Measurements from ENCODE around the gene LRRC75A. TPM values are rescaled to one million over a fixed set of nuclear protein-coding genes. Genes with fewer than 3 reads are reported as not detected.

Gene LRRC75A
- total RNA-seq, 1 experiment from 2014 or later: 1.2 TPM

DNA sequence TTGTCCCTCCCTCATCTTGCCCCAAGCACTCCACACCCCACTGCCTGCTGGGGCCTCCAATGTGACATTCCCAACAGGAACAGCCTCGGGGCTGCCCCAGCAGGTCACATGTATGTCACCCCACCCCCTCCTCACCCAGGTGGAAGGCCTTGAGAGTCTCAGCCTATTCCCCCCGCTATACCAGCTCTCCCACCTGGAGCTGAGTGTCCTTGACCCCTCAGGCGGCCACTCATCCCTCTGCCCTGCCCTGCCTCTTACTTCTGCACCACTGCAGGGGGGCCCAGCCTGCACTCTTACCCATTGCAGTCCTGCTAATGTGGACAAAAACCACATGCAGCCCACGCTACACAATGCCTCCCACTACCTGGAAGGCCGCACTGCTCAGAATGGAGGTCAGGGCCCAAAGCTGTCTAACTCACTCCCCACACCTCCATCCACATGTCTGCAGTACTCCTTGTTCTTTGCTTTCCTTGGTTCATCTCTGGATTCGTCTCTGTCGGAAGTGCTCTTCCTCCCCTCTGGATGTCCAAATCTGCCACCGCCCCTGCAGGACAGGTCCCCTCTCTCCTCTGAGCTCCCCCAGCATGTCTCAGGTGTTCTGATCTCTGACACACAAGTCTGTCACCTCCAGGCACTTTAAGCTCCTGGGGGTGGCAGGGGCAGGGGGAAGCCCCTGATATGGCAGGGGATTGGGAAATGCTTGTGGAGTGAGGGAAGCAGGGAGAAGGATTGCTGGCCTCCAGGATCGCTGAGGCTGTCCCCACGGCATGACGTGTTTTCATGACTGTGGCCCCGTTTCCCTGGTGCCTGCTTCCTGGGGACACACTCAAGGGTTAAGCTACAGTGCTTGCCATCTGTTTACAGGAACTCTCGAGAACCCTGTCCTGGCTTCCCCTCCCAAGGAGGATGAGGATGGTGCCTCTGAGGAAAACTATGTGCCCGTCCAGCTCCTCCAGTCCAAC is 55.8 kb downstream of the LRRC75A start:
- BruUV-seq (replicated peaks): no TSS peak
- in situ Hi-C loops (cut with HindIII; ENCODE audit: low pct_unique_long_range_greater_than_20kb, low sequenced_read_pairs) (no loop called here), intact Hi-C loops (cut with micrococcal nuclease; ENCODE audit: unreplicated experiment) (loop anchor here (10.0 kb wide), 1 partner anchor 51 kb away; the partner anchor contains the start of gene UBB)
- Histone ChIP-seq H3K27me3 (ENCODE audit: control insufficient read depth, insufficient read depth, low read length) (no peaks in the 10 kb centered on the region), H3K9me3 (ENCODE audit: control insufficient read depth, insufficient read depth, low read depth, low read length) (no peaks in the 10 kb centered on the region), H3K4me1 (ENCODE audit: control insufficient read depth, insufficient read depth, low read length) (peaks cover 7% of the 10 kb centered on the region), H3K27ac (ENCODE audit: low read length) (0 out of 2 replicates have a peak overlapping the region, but pooled peaks have one; percentile 34), H3K4me3 (ENCODE audit: low read depth in 2 of 2, low read length in 2 of 2) (no peak overlapping the region), H3K36me3 (ENCODE audit: control insufficient read depth, insufficient read depth, low read length) (peaks cover 17% of the 10 kb centered on the region)
- no peak for TF ChIP-seq SIN3A (IDR thresholded peaks at IDR 0.05; ENCODE audit: borderline replicate concordance, insufficient read depth, low read depth, low read length)
- TF ChIP-seq, protein P1, sequence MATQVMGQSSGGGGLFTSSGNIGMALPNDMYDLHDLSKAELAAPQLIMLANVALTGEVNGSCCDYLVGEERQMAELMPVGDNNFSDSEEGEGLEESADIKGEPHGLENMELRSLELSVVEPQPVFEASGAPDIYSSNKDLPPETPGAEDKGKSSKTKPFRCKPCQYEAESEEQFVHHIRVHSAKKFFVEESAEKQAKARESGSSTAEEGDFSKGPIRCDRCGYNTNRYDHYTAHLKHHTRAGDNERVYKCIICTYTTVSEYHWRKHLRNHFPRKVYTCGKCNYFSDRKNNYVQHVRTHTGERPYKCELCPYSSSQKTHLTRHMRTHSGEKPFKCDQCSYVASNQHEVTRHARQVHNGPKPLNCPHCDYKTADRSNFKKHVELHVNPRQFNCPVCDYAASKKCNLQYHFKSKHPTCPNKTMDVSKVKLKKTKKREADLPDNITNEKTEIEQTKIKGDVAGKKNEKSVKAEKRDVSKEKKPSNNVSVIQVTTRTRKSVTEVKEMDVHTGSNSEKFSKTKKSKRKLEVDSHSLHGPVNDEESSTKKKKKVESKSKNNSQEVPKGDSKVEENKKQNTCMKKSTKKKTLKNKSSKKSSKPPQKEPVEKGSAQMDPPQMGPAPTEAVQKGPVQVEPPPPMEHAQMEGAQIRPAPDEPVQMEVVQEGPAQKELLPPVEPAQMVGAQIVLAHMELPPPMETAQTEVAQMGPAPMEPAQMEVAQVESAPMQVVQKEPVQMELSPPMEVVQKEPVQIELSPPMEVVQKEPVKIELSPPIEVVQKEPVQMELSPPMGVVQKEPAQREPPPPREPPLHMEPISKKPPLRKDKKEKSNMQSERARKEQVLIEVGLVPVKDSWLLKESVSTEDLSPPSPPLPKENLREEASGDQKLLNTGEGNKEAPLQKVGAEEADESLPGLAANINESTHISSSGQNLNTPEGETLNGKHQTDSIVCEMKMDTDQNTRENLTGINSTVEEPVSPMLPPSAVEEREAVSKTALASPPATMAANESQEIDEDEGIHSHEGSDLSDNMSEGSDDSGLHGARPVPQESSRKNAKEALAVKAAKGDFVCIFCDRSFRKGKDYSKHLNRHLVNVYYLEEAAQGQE (IDR thresholded peaks at IDR 0.05; ENCODE audit: insufficient read depth in 1 of 2, low read depth in 2 of 2, low read length in 1 of 2): no peak
- TF ChIP-seq, protein P2, sequence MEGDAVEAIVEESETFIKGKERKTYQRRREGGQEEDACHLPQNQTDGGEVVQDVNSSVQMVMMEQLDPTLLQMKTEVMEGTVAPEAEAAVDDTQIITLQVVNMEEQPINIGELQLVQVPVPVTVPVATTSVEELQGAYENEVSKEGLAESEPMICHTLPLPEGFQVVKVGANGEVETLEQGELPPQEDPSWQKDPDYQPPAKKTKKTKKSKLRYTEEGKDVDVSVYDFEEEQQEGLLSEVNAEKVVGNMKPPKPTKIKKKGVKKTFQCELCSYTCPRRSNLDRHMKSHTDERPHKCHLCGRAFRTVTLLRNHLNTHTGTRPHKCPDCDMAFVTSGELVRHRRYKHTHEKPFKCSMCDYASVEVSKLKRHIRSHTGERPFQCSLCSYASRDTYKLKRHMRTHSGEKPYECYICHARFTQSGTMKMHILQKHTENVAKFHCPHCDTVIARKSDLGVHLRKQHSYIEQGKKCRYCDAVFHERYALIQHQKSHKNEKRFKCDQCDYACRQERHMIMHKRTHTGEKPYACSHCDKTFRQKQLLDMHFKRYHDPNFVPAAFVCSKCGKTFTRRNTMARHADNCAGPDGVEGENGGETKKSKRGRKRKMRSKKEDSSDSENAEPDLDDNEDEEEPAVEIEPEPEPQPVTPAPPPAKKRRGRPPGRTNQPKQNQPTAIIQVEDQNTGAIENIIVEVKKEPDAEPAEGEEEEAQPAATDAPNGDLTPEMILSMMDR (IDR thresholded peaks at IDR 0.05): no peak
- no peak for TF ChIP-seq POLR2AphosphoS5 (IDR thresholded peaks at IDR 0.05; ENCODE audit: low read depth, low read length)
- TF ChIP-seq TCF7L2 (IDR thresholded peaks at IDR 0.05; ENCODE audit: low read depth, low read length): no peak
- ChIA-PET CTCF (no interaction called here), POLR2A (interaction anchor here (0.9 kb wide), 1 partner anchor 21 kb away, joined by 3 read pairs; the partner anchor contains the start of gene TRPV2)
- no peak for DNase-seq (ENCODE audit: low read depth, low spot score)
- no peak for ATAC-seq

DNA sequence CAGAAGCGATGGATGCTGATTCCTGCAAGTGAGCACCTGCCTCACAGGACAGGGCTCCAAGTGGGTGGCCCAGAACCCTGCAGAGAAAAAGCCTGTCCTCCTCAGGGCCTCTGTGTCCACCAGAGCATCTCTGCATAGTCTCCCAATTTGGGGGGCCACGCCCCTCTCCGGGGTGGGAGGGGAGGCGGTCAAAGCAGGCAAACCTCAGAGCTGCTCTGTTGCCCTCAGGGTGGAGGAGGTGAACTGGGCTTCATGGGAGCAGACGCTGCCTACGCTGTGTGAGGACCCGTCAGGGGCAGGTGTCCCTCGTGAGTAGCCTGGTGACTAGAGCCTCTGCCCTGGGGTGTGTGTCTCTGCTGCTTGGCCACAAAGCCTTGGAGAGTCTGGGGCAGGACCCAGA is 57.3 kb downstream of the LRRC75A start:
- TF ChIP-seq TCF7L2 (IDR thresholded peaks at IDR 0.05; ENCODE audit: low read depth, low read length) (no peak), POLR2AphosphoS5 (IDR thresholded peaks at IDR 0.05; ENCODE audit: low read depth, low read length) (no peak), SIN3A (IDR thresholded peaks at IDR 0.05; ENCODE audit: borderline replicate concordance, insufficient read depth, low read depth, low read length) (no peak)
- TF ChIP-seq, protein P1 (IDR thresholded peaks at IDR 0.05; ENCODE audit: insufficient read depth in 1 of 2, low read depth in 2 of 2, low read length in 1 of 2): no peak
- TF ChIP-seq, protein P2 (IDR thresholded peaks at IDR 0.05): no peak
- ATAC-seq (no peak), DNase-seq (ENCODE audit: low read depth, low spot score) (no peak)
- POLR2A ChIA-PET: no interaction called here
- H3K9me3 ChIP-seq (ENCODE audit: control insufficient read depth, insufficient read depth, low read depth, low read length): no peaks in the 10 kb centered on the region
- no peak overlapping the region for H3K4me3 ChIP-seq (ENCODE audit: low read depth in 2 of 2, low read length in 2 of 2)
- H3K4me1 ChIP-seq (ENCODE audit: control insufficient read depth, insufficient read depth, low read length): peaks cover 3% of the 10 kb centered on the region; the same call in 1 of the 2 replicates
- no TSS peak for BruUV-seq (replicated peaks)
- H3K27me3 ChIP-seq (ENCODE audit: control insufficient read depth, insufficient read depth, low read length): no peaks in the 10 kb centered on the region
- H3K36me3 ChIP-seq (ENCODE audit: control insufficient read depth, insufficient read depth, low read length): peaks cover 4% of the 10 kb centered on the region
- in situ Hi-C loops (cut with HindIII; ENCODE audit: low pct_unique_long_range_greater_than_20kb, low sequenced_read_pairs) (no loop called here), intact Hi-C loops (cut with micrococcal nuclease; ENCODE audit: unreplicated experiment) (loop anchor here (10.0 kb wide), 1 partner anchor 50 kb away; the partner anchor contains the start of gene UBB)
- no peak overlapping the region for H3K27ac ChIP-seq (ENCODE audit: low read length)
- CTCF ChIA-PET: no interaction called here

Data from Panc1 (cell line).